ENCODE results near the gene MYCN. TPM values are rescaled to one million over a fixed set of nuclear protein-coding genes. Genes with fewer than 3 reads are reported as not detected.

Gene MYCN
- total and polyA plus RNA-seq, 2 of the 8 experiments (the other 6 are each of a cell fraction or from before 2014, with no cell fraction given) = 87.8 to 137 TPM

GRCh38 chr2:15957881-15958713 lies 17.7 kb downstream of the MYCN start (continued):
- TF ChIP-seq RFX5 (IDR thresholded peaks at IDR 0.05; ENCODE audit: borderline replicate concordance, low read depth, low read length) (no peak), SIN3A (conservative IDR thresholded peaks at IDR 0.05 in 1 of 2, IDR thresholded peaks at IDR 0.05 in 1 of 2; ENCODE audit: low read depth in 1 of 2, low read length in 2 of 2) (peak; percentile 49 to 57; a peak in 2 of 4 replicates), CHD7 (IDR thresholded peaks at IDR 0.05; ENCODE audit: insufficient replicate concordance, low read length) (peak; percentile 24), NRF1 (IDR thresholded peaks at IDR 0.05; ENCODE audit: low read depth, low read length) (no peak), RBBP5 (IDR thresholded peaks at IDR 0.05; ENCODE audit: borderline replicate concordance, low read depth, low read length) (no peak), ASH2L (IDR thresholded peaks at IDR 0.05; ENCODE audit: low read length) (no peak), SP1 (IDR thresholded peaks at IDR 0.05; ENCODE audit: low read depth, low read length) (0 out of 2 replicates have a peak, but pooled peaks have one; percentile 21), POU5F1 (IDR thresholded peaks at IDR 0.05; ENCODE audit: low read depth, low read length) (0 out of 2 replicates have a peak, but pooled peaks have one; percentile 33), BCL11A (IDR thresholded peaks at IDR 0.05; ENCODE audit: low read depth in 2 of 2, low read length in 2 of 2) (no peak)
